ENCODE measurements around the gene HID1.

- TF ChIP-seq CTCF (IDR thresholded peaks at IDR 0.05 in 4 of 5, conservative IDR thresholded peaks at IDR 0.05 in 1 of 5) (peak in 4 of 5 experiments; percentile 5 to 55 (median 36)), POLR2A (IDR thresholded peaks at IDR 0.05) (peak in 1 of 2 donors; percentile 40)
These were observed 15.6 kb upstream of the HID1 start for GRCh38 chr17:74987909-74988711.
